ENCODE data around the gene CASP1. TPM values are rescaled to one million over a fixed set of nuclear protein-coding genes. Genes with fewer than 3 reads are reported as not detected.

The CASP1 gene
- total and polyA plus RNA-seq, 4 donors: 6.9 to 15.2 (median 8.6) TPM

DNA sequence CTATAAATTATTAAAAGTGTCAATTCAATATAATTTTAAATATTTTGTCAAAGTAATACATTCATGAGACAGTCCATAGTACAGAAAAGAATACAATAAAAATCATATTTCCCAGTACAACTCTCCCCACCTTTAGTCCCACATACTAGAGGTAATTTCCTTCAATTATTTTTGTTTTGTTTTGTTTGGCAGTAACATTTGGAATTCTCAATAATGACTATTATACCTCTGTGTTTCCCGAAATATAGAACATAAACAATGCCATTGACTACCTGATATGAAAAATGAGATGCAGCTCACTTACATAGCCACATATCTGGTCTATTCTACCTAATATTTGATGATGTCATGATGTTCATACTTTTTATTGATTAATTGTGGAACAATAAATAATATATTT lies 42.2 kb downstream of the CASP1 start:
- H3K36me3 ChIP-seq (ENCODE audit: control insufficient read depth in 4 of 4, insufficient read depth in 3 of 4, low read depth in 1 of 4, low read length in 3 of 4): no peaks in the 10 kb centered on the region
- no peak overlapping the region for H3K4me3 ChIP-seq (ENCODE audit: low read depth in 1 of 3, low read length in 3 of 3)
- TF ChIP-seq YY1 (IDR thresholded peaks at IDR 0.05) (no peak), FOXA2 (IDR thresholded peaks at IDR 0.05) (no peak)
- DNase-seq (ENCODE audit: low spot score): no peak
- H3K27me3 ChIP-seq (ENCODE audit: control insufficient read depth in 4 of 4, insufficient read depth in 4 of 4, low read length in 3 of 4): peaks cover 0 to 4% (median 0%) of the 10 kb centered on the region in 4 donors
- no peak overlapping the region for H3K27ac ChIP-seq (ENCODE audit: low read depth in 1 of 2, low read length in 2 of 2)
- H3K9ac ChIP-seq (ENCODE audit: low read depth in 1 of 2, low read length in 2 of 2): no peak overlapping the region
- peaks cover 0 to 1% (median 0%) of the 10 kb centered on the region in 4 donors for H3K4me1 ChIP-seq (ENCODE audit: control insufficient read depth in 4 of 4, insufficient read depth in 4 of 4, low read length in 3 of 4)
- 82% methylated on average over 1 of the region's 1 CpG for WGBS
- no peaks in the 10 kb centered on the region for H3K9me3 ChIP-seq (ENCODE audit: control insufficient read depth in 4 of 4, low read length in 3 of 4)

DNA sequence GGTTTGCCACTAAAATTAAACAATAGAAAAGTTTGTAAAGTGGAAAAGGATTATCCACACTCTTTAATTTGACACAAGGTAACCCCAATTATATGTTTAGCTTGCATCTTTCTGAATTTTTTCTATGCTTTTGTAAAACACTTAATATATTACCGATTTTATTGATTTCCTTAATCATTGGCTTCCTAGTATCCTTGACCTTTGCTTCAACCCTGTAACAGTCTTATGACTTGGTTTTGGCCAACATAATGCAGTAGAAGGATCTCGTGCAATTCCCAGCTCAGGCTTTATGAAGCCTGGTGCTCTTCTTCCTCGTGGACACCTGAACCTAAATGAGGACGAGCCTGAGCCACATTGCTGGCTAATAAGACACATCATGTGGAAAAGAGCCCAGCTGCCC lies 43.0 kb downstream of the CASP1 start:
- H3K36me3 ChIP-seq (ENCODE audit: control insufficient read depth in 4 of 4, insufficient read depth in 3 of 4, low read depth in 1 of 4, low read length in 3 of 4): no peaks in the 10 kb centered on the region
- H3K9ac ChIP-seq (ENCODE audit: low read depth in 1 of 2, low read length in 2 of 2): no peak overlapping the region
- H3K4me1 ChIP-seq (ENCODE audit: control insufficient read depth in 4 of 4, insufficient read depth in 4 of 4, low read length in 3 of 4): no peaks in the 10 kb centered on the region
- no peak overlapping the region for H3K27ac ChIP-seq (ENCODE audit: low read depth in 1 of 2, low read length in 2 of 2)
- no peak for DNase-seq (ENCODE audit: low spot score)
- H3K27me3 ChIP-seq (ENCODE audit: control insufficient read depth in 4 of 4, insufficient read depth in 4 of 4, low read length in 3 of 4): peaks cover 0 to 4% (median 0%) of the 10 kb centered on the region in 4 donors
- 61% methylated on average over 4 of the region's 4 CpGs for WGBS
- H3K9me3 ChIP-seq (ENCODE audit: control insufficient read depth in 4 of 4, low read length in 3 of 4): no peaks in the 10 kb centered on the region
- TF ChIP-seq HNF4A (conservative IDR thresholded peaks at IDR 0.05) (no peak), YY1 (IDR thresholded peaks at IDR 0.05) (no peak), JUND (IDR thresholded peaks at IDR 0.05) (no peak), EGR1 (IDR thresholded peaks at IDR 0.05; ENCODE audit: low read depth in 2 of 2) (no peak), RXRA (IDR thresholded peaks at IDR 0.05) (no peak), SP1 (IDR thresholded peaks at IDR 0.05) (no peak), FOXA1 (IDR thresholded peaks at IDR 0.05) (no peak), TAF1 (conservative IDR thresholded peaks at IDR 0.05) (no peak), RAD21 (IDR thresholded peaks at IDR 0.05) (no peak)
- TF ChIP-seq, protein P1, sequence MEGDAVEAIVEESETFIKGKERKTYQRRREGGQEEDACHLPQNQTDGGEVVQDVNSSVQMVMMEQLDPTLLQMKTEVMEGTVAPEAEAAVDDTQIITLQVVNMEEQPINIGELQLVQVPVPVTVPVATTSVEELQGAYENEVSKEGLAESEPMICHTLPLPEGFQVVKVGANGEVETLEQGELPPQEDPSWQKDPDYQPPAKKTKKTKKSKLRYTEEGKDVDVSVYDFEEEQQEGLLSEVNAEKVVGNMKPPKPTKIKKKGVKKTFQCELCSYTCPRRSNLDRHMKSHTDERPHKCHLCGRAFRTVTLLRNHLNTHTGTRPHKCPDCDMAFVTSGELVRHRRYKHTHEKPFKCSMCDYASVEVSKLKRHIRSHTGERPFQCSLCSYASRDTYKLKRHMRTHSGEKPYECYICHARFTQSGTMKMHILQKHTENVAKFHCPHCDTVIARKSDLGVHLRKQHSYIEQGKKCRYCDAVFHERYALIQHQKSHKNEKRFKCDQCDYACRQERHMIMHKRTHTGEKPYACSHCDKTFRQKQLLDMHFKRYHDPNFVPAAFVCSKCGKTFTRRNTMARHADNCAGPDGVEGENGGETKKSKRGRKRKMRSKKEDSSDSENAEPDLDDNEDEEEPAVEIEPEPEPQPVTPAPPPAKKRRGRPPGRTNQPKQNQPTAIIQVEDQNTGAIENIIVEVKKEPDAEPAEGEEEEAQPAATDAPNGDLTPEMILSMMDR (IDR thresholded peaks at IDR 0.05; ENCODE audit: low read depth, low read length, missing input control): no peak
- TF ChIP-seq, protein P2, sequence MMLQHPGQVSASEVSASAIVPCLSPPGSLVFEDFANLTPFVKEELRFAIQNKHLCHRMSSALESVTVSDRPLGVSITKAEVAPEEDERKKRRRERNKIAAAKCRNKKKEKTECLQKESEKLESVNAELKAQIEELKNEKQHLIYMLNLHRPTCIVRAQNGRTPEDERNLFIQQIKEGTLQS (IDR thresholded peaks at IDR 0.05): no peak
- TF ChIP-seq, protein P3, sequence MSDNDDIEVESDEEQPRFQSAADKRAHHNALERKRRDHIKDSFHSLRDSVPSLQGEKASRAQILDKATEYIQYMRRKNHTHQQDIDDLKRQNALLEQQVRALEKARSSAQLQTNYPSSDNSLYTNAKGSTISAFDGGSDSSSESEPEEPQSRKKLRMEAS (IDR thresholded peaks at IDR 0.05): no peak
- TF ChIP-seq, protein P4, sequence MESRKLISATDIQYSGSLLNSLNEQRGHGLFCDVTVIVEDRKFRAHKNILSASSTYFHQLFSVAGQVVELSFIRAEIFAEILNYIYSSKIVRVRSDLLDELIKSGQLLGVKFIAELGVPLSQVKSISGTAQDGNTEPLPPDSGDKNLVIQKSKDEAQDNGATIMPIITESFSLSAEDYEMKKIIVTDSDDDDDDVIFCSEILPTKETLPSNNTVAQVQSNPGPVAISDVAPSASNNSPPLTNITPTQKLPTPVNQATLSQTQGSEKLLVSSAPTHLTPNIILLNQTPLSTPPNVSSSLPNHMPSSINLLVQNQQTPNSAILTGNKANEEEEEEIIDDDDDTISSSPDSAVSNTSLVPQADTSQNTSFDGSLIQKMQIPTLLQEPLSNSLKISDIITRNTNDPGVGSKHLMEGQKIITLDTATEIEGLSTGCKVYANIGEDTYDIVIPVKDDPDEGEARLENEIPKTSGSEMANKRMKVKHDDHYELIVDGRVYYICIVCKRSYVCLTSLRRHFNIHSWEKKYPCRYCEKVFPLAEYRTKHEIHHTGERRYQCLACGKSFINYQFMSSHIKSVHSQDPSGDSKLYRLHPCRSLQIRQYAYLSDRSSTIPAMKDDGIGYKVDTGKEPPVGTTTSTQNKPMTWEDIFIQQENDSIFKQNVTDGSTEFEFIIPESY (IDR thresholded peaks at IDR 0.05): no peak
- TF ChIP-seq, protein P5, sequence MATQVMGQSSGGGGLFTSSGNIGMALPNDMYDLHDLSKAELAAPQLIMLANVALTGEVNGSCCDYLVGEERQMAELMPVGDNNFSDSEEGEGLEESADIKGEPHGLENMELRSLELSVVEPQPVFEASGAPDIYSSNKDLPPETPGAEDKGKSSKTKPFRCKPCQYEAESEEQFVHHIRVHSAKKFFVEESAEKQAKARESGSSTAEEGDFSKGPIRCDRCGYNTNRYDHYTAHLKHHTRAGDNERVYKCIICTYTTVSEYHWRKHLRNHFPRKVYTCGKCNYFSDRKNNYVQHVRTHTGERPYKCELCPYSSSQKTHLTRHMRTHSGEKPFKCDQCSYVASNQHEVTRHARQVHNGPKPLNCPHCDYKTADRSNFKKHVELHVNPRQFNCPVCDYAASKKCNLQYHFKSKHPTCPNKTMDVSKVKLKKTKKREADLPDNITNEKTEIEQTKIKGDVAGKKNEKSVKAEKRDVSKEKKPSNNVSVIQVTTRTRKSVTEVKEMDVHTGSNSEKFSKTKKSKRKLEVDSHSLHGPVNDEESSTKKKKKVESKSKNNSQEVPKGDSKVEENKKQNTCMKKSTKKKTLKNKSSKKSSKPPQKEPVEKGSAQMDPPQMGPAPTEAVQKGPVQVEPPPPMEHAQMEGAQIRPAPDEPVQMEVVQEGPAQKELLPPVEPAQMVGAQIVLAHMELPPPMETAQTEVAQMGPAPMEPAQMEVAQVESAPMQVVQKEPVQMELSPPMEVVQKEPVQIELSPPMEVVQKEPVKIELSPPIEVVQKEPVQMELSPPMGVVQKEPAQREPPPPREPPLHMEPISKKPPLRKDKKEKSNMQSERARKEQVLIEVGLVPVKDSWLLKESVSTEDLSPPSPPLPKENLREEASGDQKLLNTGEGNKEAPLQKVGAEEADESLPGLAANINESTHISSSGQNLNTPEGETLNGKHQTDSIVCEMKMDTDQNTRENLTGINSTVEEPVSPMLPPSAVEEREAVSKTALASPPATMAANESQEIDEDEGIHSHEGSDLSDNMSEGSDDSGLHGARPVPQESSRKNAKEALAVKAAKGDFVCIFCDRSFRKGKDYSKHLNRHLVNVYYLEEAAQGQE (IDR thresholded peaks at IDR 0.05): no peak
- H3K4me3 ChIP-seq (ENCODE audit: low read depth in 1 of 3, low read length in 3 of 3): no peak overlapping the region
